ENCODE results near the gene CCR2.

Gene CCR2

GRCh38 chr3:46354984-46355383 lies 1.1 kb downstream of the CCR2 start:
- no peak for DNase-seq

DNA sequence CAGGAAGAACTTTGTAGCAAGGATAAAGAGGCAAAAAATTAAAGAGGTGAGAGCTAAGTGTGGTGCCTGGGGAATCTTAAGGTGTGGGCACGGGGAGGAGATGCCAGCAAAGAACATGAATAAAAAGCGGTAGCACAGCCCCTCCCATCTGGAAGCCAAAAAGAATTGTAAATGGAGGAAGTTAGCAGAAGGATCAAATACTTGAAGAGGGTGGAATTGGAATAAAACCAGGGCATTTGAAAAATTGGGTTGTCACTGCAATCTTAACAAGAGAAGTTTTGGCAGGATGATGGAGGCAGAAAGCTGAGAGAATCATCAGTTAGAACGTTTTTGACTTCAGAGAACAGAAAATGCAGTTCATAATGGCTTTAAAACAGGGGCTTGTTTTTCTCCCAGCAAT lies 2.4 kb downstream of the CCR2 start:
- DNase-seq, result peak in 1 of 2 donors; percentile 22

DNA sequence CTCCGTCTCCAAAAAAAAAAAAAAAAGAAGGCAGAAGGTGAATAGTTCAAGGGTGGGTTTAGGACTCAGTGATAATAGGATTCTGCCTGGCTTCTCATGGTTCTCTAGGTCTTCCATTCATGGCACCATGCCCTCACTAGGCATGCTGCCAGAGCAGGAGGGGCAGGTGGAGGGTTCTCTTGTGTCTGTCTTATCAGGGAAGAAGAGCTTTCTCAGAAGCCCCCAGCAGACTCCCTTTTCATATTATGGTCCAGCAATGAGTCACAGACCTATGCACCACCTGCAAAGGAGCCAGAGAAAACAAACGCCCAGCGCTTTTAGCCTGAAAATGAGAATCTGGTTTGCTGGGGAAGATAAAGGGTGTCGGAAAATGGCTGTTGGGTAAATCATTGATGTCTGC lies 3.0 kb downstream of the CCR2 start:
- DNase-seq, result no peak

GRCh38 chr3:46358466-46358865 lies 4.6 kb downstream of the CCR2 start:
- no peak for DNase-seq

GRCh38 chr3:46359733-46360493 lies 6.0 kb downstream of the CCR2 start:
- peak in 1 of 2 donors; percentile 24 for DNase-seq

DNA sequence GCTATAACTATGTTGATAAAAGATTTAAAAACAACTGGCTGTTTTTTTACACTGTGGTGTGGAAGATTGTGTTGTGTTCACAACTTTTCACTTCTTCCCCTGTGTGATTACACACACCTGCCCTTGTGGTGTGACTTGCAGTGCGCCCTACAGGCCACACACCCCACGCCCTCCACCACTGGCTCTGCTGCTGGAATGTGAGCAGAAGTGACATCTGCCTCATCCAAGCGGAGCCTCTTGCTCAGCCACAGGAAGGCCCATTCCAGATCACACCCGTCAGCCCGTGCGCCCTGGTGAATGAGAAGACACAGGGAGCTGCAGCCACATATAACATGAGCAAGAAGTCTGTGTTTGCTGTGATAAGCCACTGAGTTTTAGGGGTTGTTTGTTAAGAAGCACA lies 7.0 kb downstream of the CCR2 start:
- peak; percentile 36 to 55 for DNase-seq

DNA sequence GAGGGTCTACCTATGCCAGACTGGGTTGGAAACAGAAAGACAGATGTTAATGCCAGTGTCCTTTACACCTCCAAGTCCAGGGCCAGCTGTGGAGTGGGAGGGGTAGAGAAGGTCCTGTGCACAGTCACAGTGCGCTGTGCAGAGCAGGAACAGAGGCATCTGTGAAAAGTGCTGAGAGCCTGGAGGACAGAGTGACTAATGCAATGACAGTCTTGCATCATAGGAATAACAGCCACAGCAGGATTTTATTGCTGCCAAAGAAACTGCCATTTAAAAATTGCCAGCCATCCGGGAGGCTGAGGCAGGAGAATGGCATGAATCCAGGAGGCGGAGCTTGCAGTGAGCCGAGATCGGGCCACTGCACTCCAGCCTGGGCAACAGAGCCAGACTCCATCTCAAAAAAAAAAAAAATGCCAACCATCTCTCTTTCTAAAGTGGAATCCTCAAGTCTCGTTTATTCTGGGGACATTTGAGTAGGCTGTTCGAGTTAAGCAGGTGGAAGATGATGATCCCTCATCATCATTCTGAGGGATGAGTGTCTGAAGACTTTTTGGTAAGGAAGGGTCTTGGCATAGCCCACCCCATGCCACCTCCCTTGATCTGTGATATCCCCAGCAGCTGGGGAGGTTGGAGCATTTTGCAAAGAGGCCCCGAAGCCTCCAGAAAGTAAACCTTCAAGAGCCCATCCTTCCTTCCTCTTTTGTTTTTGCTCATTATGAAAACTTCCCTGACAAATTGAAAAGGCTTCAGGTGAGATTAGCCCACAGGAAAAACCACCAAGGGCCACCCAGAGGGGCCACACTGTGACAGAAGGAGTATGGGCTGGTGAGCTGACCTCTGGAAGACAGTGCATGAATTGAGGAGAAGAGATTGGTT lies 7.7 kb downstream of the CCR2 start:
- peak; percentile 83 to 88 for DNase-seq

DNA sequence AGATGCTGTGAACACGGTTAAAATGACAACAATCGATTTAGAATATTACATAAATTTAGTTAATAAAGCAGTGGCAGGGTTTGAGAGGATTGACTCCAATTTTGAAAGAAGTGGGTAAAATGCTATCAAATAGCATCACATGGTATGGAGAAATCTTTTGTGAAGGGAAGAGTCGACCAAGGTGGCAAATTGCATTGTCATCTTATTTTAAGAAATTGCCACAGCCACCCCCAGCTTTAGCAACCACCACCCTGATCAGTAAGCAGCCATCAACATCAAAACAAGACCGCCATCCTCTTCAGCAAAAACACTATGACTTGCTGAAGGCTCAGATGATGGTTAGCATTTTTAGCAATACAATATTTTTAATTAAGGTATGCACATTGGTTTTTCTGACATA lies 11.1 kb downstream of the CCR2 start:
- DNase-seq, result no peak

DNA sequence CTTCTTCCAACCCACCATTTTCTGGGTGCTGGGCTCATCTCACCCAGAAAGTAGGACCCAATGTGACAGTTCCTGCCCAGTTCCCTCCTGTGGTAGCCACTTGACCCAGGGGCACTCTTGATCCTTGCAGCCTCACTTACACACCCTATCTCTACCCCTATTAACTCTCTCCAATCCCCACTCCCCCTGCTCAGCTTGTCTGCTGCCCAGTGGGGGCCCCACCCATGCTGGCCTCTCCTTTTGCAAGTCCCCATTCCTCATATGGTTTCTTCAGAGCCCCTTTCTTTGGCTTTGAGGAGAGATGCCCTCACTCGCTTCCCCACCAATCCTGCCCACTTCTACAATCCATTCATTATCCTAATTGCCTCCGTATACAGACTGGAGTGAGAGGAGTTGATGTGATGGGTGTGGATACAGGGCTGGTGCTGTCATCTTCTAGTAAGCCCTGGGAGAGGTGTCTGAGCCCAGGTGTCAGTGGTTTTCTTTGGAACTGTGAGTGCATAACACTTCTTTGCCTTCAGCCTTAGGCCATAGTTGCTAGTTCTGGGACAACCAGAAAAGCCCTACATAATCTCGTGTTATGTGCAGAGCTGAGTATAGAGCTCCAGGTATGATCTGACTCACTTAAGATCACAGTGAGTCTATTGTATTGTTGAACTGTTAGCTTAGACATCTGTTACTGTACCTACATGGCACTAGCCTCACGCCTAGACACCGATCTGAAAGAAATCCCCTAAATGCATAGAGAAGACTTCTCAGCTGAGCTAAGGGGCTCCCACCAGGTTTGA lies 12.0 kb downstream of the CCR2 start:
- DNase-seq, result no peak

DNA sequence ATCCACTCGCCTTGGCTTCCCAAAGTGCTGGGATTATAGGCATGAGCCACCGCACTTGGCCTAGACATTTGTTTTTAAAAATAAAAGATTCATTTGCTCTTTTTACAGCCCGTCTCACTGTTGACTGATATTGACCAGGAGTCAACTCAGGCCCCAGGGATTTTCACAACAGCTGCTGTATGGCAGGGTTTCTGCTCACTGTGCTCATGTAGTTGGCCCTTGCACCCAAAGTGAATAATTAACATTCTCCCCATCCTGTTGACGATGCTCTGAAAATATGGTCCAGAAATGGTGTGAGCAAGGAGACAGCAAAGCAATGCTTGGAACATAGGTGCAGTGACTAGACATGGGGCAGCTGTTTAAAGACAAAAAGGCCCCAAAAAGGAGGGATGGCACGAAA lies 13.9 kb downstream of the CCR2 start:
- no peak for DNase-seq

DNA sequence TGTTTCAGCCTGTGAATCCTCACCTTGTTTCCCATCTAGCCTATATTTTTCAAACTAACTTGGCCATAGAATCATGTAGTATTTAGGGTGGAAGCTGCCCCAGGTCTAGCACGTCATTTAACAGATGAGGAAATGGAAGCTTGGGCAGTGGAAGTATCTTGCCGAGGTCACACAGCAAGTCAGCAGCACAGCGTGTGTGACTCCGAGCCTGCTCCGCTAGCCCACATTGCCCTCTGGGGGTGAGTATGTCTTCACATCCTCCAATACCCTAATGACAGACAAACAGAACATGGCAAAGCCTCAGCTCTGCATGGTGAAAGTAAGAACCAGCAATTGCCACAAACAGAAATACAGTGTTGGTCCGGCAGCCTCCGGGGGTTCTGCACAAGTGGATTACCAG lies 14.7 kb downstream of the CCR2 start:
- DNase-seq, result peak; percentile 95 to 97

DNA sequence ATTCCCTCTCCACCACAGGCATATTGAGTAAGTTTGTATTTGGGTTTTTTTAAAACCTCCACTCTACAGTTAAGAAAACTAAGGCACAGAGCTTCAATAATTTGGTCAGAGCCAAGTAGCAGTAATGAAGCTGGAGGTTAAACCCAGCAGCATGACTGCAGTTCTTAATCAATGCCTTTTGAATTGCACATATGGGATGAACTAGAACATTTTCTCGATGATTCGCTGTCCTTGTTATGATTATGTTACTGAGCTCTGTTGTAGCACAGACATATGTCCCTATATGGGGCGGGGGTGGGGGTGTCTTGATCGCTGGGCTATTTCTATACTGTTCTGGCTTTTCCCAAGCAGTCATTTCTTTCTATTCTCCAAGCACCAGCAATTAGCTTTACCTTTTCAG lies 15.2 kb downstream of the CCR2 start:
- peak in 1 of 2 donors; percentile 43 for DNase-seq

- no peak for DNase-seq
These were observed 15.8 kb downstream of the CCR2 start for GRCh38 chr3:46369675-46370132.

DNA sequence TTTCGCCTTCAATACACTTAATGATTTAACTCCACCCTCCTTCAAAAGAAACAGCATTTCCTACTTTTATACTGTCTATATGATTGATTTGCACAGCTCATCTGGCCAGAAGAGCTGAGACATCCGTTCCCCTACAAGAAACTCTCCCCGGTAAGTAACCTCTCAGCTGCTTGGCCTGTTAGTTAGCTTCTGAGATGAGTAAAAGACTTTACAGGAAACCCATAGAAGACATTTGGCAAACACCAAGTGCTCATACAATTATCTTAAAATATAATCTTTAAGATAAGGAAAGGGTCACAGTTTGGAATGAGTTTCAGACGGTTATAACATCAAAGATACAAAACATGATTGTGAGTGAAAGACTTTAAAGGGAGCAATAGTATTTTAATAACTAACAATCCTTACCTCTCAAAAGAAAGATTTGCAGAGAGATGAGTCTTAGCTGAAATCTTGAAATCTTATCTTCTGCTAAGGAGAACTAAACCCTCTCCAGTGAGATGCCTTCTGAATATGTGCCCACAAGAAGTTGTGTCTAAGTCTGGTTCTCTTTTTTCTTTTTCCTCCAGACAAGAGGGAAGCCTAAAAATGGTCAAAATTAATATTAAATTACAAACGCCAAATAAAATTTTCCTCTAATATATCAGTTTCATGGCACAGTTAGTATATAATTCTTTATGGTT lies 17.1 kb downstream of the CCR2 start, which contains the start of gene CCR5:
Gene CCR5 (plus strand): TSS at position 108 of the 680 bp plus-strand sequence. CDS start 1,957 bp downstream, outside the sequence.
- DNase-seq, result peak; percentile 56 to 70

DNA sequence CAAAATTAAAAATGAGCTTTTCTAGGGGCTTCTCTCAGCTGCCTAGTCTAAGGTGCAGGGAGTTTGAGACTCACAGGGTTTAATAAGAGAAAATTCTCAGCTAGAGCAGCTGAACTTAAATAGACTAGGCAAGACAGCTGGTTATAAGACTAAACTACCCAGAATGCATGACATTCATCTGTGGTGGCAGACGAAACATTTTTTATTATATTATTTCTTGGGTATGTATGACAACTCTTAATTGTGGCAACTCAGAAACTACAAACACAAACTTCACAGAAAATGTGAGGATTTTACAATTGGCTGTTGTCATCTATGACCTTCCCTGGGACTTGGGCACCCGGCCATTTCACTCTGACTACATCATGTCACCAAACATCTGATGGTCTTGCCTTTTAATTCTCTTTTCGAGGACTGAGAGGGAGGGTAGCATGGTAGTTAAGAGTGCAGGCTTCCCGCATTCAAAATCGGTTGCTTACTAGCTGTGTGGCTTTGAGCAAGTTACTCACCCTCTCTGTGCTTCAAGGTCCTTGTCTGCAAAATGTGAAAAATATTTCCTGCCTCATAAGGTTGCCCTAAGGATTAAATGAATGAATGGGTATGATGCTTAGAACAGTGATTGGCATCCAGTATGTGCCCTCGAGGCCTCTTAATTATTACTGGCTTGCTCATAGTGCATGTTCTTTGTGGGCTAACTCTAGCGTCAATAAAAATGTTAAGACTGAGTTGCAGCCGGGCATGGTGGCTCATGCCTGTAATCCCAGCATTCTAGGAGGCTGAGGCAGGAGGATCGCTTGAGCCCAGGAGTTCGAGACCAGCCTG lies 17.8 kb downstream of the CCR2 start:
- no peak for DNase-seq

GRCh38 chr3:46372492-46373359 lies 18.8 kb downstream of the CCR2 start:
- peak; percentile 70 to 75 for DNase-seq

DNA sequence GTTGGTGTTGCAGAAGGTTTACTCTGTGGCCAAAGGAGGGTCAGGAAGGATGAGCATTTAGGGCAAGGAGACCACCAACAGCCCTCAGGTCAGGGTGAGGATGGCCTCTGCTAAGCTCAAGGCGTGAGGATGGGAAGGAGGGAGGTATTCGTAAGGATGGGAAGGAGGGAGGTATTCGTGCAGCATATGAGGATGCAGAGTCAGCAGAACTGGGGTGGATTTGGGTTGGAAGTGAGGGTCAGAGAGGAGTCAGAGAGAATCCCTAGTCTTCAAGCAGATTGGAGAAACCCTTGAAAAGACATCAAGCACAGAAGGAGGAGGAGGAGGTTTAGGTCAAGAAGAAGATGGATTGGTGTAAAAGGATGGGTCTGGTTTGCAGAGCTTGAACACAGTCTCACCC lies 20.8 kb downstream of the CCR2 start:
- no peak for DNase-seq

DNA sequence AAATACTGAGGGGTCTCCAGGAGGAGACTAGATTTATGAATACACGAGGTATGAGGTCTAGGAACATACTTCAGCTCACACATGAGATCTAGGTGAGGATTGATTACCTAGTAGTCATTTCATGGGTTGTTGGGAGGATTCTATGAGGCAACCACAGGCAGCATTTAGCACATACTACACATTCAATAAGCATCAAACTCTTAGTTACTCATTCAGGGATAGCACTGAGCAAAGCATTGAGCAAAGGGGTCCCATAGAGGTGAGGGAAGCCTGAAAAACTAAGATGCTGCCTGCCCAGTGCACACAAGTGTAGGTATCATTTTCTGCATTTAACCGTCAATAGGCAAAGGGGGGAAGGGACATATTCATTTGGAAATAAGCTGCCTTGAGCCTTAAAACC lies 21.3 kb downstream of the CCR2 start:
- DNase-seq, result no peak

DNA sequence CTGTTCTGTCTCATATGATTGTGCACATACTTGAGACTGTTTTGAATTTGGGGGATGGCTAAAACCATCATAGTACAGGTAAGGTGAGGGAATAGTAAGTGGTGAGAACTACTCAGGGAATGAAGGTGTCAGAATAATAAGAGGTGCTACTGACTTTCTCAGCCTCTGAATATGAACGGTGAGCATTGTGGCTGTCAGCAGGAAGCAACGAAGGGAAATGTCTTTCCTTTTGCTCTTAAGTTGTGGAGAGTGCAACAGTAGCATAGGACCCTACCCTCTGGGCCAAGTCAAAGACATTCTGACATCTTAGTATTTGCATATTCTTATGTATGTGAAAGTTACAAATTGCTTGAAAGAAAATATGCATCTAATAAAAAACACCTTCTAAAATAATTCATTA lies 21.9 kb downstream of the CCR2 start:
- DNase-seq, result no peak

- DNase-seq, result peak; percentile 75 to 80
These were observed 24.6 kb downstream of the CCR2 start for GRCh38 chr3:46378426-46378942.
